ENCODE data around the gene TSC22D3.
A peak's percentile ranks its signal among the peaks of the same experiment; 100 is the strongest.
"Not testable (repeated sequence)": the region's sequence is repeated elsewhere in the genome, so short reads cannot be mapped to it uniquely, and the experiment has no call there.

TSC22D3 gene

GRCh38 chrX:107700317-107700774, 75.2 kb downstream of the TSC22D3 start:
- TF ChIP-seq, protein P1, sequence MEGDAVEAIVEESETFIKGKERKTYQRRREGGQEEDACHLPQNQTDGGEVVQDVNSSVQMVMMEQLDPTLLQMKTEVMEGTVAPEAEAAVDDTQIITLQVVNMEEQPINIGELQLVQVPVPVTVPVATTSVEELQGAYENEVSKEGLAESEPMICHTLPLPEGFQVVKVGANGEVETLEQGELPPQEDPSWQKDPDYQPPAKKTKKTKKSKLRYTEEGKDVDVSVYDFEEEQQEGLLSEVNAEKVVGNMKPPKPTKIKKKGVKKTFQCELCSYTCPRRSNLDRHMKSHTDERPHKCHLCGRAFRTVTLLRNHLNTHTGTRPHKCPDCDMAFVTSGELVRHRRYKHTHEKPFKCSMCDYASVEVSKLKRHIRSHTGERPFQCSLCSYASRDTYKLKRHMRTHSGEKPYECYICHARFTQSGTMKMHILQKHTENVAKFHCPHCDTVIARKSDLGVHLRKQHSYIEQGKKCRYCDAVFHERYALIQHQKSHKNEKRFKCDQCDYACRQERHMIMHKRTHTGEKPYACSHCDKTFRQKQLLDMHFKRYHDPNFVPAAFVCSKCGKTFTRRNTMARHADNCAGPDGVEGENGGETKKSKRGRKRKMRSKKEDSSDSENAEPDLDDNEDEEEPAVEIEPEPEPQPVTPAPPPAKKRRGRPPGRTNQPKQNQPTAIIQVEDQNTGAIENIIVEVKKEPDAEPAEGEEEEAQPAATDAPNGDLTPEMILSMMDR (IDR thresholded peaks at IDR 0.05; ENCODE audit: low read depth, low read length), result no peak
- no peak for TF ChIP-seq MAX (IDR thresholded peaks at IDR 0.05; ENCODE audit: low read depth, low read length)
- TF ChIP-seq MYC (IDR thresholded peaks at IDR 0.05; ENCODE audit: low read depth, low read length), result no peak
- TF ChIP-seq POLR2A (IDR thresholded peaks at IDR 0.05; ENCODE audit: extremely low read depth, insufficient read length), result no peak
- DNase-seq (ENCODE audit: low read depth), result peak; percentile 43
- H3K4me3 ChIP-seq (ENCODE audit: low read depth, low read length), result no peak overlapping the region

DNA sequence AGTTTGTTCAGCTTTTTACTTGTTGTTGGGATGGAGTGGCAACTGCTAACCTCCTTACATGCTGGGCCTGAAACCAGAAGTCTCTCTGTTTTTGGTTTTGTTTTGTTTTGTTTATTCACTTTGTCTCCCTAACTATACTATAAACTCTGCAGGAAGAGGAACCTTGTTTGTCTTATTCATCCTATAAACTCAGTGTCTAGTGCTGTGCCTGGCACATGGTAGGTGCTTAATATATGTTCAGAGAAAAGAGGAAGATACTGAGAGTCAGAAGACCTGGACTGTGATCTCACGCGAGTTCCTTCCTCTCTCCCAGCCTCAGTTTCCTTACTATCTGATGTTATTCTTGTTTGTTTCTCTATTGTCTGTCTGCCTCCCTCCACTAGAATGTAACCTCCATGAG, 76.0 kb downstream of the TSC22D3 start:
- H3K4me3 ChIP-seq (ENCODE audit: low read depth, low read length), result no peak overlapping the region
- no peak for TF ChIP-seq POLR2A (IDR thresholded peaks at IDR 0.05; ENCODE audit: extremely low read depth, insufficient read length)
- no peak for TF ChIP-seq MYC (IDR thresholded peaks at IDR 0.05; ENCODE audit: low read depth, low read length)
- no peak for TF ChIP-seq MAX (IDR thresholded peaks at IDR 0.05; ENCODE audit: low read depth, low read length)
- DNase-seq (ENCODE audit: low read depth), result no peak

GRCh38 chrX:107691024-107691448, 84.6 kb downstream of the TSC22D3 start:
- peak; percentile 46 for DNase-seq (ENCODE audit: low read depth)
- no peak overlapping the region for H3K4me3 ChIP-seq (ENCODE audit: low read depth, low read length)
- TF ChIP-seq MYC (IDR thresholded peaks at IDR 0.05; ENCODE audit: low read depth, low read length) (no peak), MAX (IDR thresholded peaks at IDR 0.05; ENCODE audit: low read depth, low read length) (no peak), POLR2A (IDR thresholded peaks at IDR 0.05; ENCODE audit: extremely low read depth, insufficient read length) (no peak)
- TF ChIP-seq, protein P1 (IDR thresholded peaks at IDR 0.05; ENCODE audit: low read depth, low read length), result no peak

- TF ChIP-seq MYC (IDR thresholded peaks at IDR 0.05; ENCODE audit: low read depth, low read length) (no peak), POLR2A (IDR thresholded peaks at IDR 0.05; ENCODE audit: extremely low read depth, insufficient read length) (no peak), MAX (IDR thresholded peaks at IDR 0.05; ENCODE audit: low read depth, low read length) (no peak)
- TF ChIP-seq, protein P1 (IDR thresholded peaks at IDR 0.05; ENCODE audit: low read depth, low read length), result no peak
These were observed 88.1 kb downstream of the TSC22D3 start for GRCh38 chrX:107687445-107687844.

GRCh38 chrX:107686792-107687191, 88.8 kb downstream of the TSC22D3 start:
- TF ChIP-seq, protein P1 (IDR thresholded peaks at IDR 0.05; ENCODE audit: low read depth, low read length), result no peak
- TF ChIP-seq POLR2A (IDR thresholded peaks at IDR 0.05; ENCODE audit: extremely low read depth, insufficient read length), result no peak
- TF ChIP-seq MYC (IDR thresholded peaks at IDR 0.05; ENCODE audit: low read depth, low read length), result no peak
- TF ChIP-seq MAX (IDR thresholded peaks at IDR 0.05; ENCODE audit: low read depth, low read length), result no peak
- peak; percentile 48 for DNase-seq (ENCODE audit: low read depth)
- H3K4me3 ChIP-seq (ENCODE audit: low read depth, low read length), result no peak overlapping the region

More at GRCh38 chrX:107687445-107687844, 88.1 kb downstream of the TSC22D3 start:
- H3K4me3 ChIP-seq (ENCODE audit: low read depth, low read length), result no peak overlapping the region
- DNase-seq (ENCODE audit: low read depth), result no peak

- H3K4me3 ChIP-seq (ENCODE audit: low read depth, low read length), result no peak overlapping the region
- no peak for DNase-seq (ENCODE audit: low read depth)
- TF ChIP-seq POLR2A (IDR thresholded peaks at IDR 0.05; ENCODE audit: extremely low read depth, insufficient read length) (no peak), MYC (IDR thresholded peaks at IDR 0.05; ENCODE audit: low read depth, low read length) (no peak), MAX (IDR thresholded peaks at IDR 0.05; ENCODE audit: low read depth, low read length) (no peak)
- TF ChIP-seq, protein P1 (IDR thresholded peaks at IDR 0.05; ENCODE audit: low read depth, low read length), result no peak
These were observed 89.6 kb downstream of the TSC22D3 start for GRCh38 chrX:107686026-107686425.

GRCh38 chrX:107685586-107685985, 90.0 kb downstream of the TSC22D3 start:
- not testable (repeated sequence) for DNase-seq (ENCODE audit: low read depth); H3K4me3 ChIP-seq (ENCODE audit: low read depth, low read length)
